K562 (cell line): Measurements from ENCODE around the gene PPHLN1. TPM values are rescaled to one million over a fixed set of nuclear protein-coding genes. Genes with fewer than 3 reads are reported as not detected.

ENCODE experiments used
- ADNP ChIP-seq: fragments of 200-800 bp; sonication (Bioruptor generic); IDR thresholded peaks from 2 replicates; pipeline ENCODE4 v1.6.1; 2016; ENCODE audit warnings: missing genetic modification characterization, missing compliant biosample characterization
- BDP1 ChIP-seq: IDR thresholded peaks from 3 replicates; pipeline ENCODE4 v1.6.1; 2011; ENCODE audit not compliant: insufficient read length, insufficient read depth
- BRD9 ChIP-seq: fragments of 450-650 bp; IDR thresholded peaks from 2 replicates; pipeline ENCODE4 v1.6.1; 2018; ENCODE audit warnings: low read depth; ENCODE audit not compliant: partially characterized antibody
- CBX3 ChIP-seq, 2 experiments: IDR thresholded peaks; 1 replicate in 1 of 2; 2 replicates in 1 of 2; pipeline ENCODE4 v1.6.1; 2012; ENCODE audit warnings: inconsistent platforms in 2 of 2, low read length in 2 of 2, borderline replicate concordance in 1 of 2, control low read depth in 1 of 2
- HNRNPK ChIP-seq: fragments of 200-400 bp; formaldehyde crosslinking; IDR thresholded peaks from one replicate; pipeline ENCODE4 v1.6.1; 2018; ENCODE audit warnings: mild to moderate bottlenecking, low read depth, low read length; ENCODE audit not compliant: poor library complexity, severe bottlenecking
- HSF4 ChIP-seq: fragments of 250-450 bp; sonication (Bioruptor Pico); IDR thresholded peaks from 2 replicates; pipeline ENCODE4 v2.1.2; 2022; ENCODE audit warnings: mild to moderate bottlenecking, moderate library complexity, borderline replicate concordance
- KDM2B ChIP-seq: fragments of 250-450 bp; sonication (Bioruptor Pico); IDR thresholded peaks from 2 replicates; pipeline ENCODE4 v1.8.0; 2021; ENCODE audit warnings: mild to moderate bottlenecking, moderate library complexity
- MECOM ChIP-seq: fragments of 250-450 bp; sonication (Bioruptor Pico); IDR thresholded peaks from 2 replicates; pipeline ENCODE4 v1.8.0; 2022; ENCODE audit warnings: inconsistent platforms
- MED1 ChIP-seq: sonication (generic); formaldehyde crosslinking; IDR thresholded peaks from 2 replicates; pipeline ENCODE4 v1.8.1; 2023; ENCODE audit warnings: missing genetic modification reagents, borderline replicate concordance
- MEF2D ChIP-seq: conservative IDR thresholded peaks from 2 replicates; pipeline ENCODE4 v1.6.1; 2016; ENCODE audit warnings: low read depth, missing genetic modification characterization, missing compliant biosample characterization
- NCOA2 ChIP-seq, 2 experiments: fragments of 450-650 bp; IDR thresholded peaks; 2 replicates each; pipeline ENCODE4 v1.6.1; 2018; ENCODE audit warnings: mild to moderate bottlenecking in 2 of 2, moderate library complexity in 1 of 2; ENCODE audit not compliant: partially characterized antibody in 2 of 2
- NR3C1 ChIP-seq: sonication (generic); formaldehyde crosslinking; IDR thresholded peaks from 2 replicates; pipeline ENCODE4 v1.8.1; 2022; ENCODE audit warnings: missing genetic modification reagents
- NUFIP1 ChIP-seq: fragments of 450-650 bp; IDR thresholded peaks from 2 replicates; pipeline ENCODE4 v1.6.1; 2018; ENCODE audit not compliant: partially characterized antibody
- SMAD1 ChIP-seq: fragments of 150-350 bp; IDR thresholded peaks from 2 replicates; pipeline ENCODE4 v1.6.1; 2014; ENCODE audit warnings: low read length, low read depth; ENCODE audit not compliant: partially characterized antibody
- SMARCA5 ChIP-seq: fragments of 450-650 bp; IDR thresholded peaks from 2 replicates; pipeline ENCODE4 v1.6.1; 2016
- TAF15 ChIP-seq: fragments of 200-400 bp; formaldehyde crosslinking; IDR thresholded peaks from 2 replicates; pipeline ENCODE4 v1.6.1; 2017; ENCODE audit warnings: mild to moderate bottlenecking, low read depth, low read length, moderate library complexity
- TSC22D4 ChIP-seq: fragments of 450-650 bp; IDR thresholded peaks from 2 replicates; pipeline ENCODE4 v1.6.1; 2016; ENCODE audit warnings: missing genetic modification characterization, missing biosample characterization, control low read depth
- XRCC5 ChIP-seq: fragments of 200-400 bp; formaldehyde crosslinking; IDR thresholded peaks from 2 replicates; pipeline ENCODE4 v1.6.1; 2017; ENCODE audit warnings: low read depth, mild to moderate bottlenecking, low read length
- ZBED1 ChIP-seq: IDR thresholded peaks from 2 replicates; pipeline ENCODE4 v1.6.1; 2014
- ZNF561 ChIP-seq: fragments of 450-650 bp; formaldehyde crosslinking; conservative IDR thresholded peaks from 2 replicates; pipeline ENCODE4 v1.4.0; 2020; ENCODE audit warnings: mild to moderate bottlenecking, moderate library complexity
- ZNF830 ChIP-seq: fragments of 250-450 bp; sonication (Bioruptor Pico); IDR thresholded peaks from 2 replicates; pipeline ENCODE4 v1.5.0; 2021; ENCODE audit warnings: mild to moderate bottlenecking
- polyA plus RNA-seq, 8 experiments: library from polyadenylated mRNA; depleted of rRNA in 4 of 8; stranded (reverse) in 5 of 8; unstranded in 3 of 8; fragments of >200 nt; fragmentation: Nextera tagmentation in 2 of 8; fragmentation: Illumina TruSeq in 1 of 8; extraction: Ambion mirVana in 2 of 8; extraction: Trizol in 1 of 8; gene quantifications; 2 replicates each; pipeline versions ENCODE4 v1.2.1 to v1.2.3, GENCODE V29; 2011 to 2014; ENCODE audit warnings: inconsistent platforms in 1 of 8, missing spikeins in 1 of 8
- total RNA-seq, 7 experiments: library from RNA; depleted of rRNA in 6 of 7; stranded (reverse); fragments of >200 nt in 6 of 7; fragmentation: Illumina TruSeq in 2 of 7; extraction: Trizol in 2 of 7; gene quantifications; 2 replicates each; pipeline versions ENCODE4 v1.2.1 to v1.2.3, GENCODE V29; 2011 to 2021; ENCODE audit warnings: low replicate concordance in 1 of 7
- TF ChIP-seq, protein P1 (sequence below): IDR thresholded peaks from 3 replicates; pipeline ENCODE4 v1.6.1; 2011; ENCODE audit warnings: borderline replicate concordance, mild to moderate bottlenecking, moderate library complexity; ENCODE audit not compliant: insufficient read length; ENCODE audit errors: extremely low read depth
- TF ChIP-seq, protein P2 (sequence below): sonication (generic); formaldehyde crosslinking; IDR thresholded peaks from 2 replicates; pipeline ENCODE4 v1.8.0; 2022; ENCODE audit warnings: missing genetic modification reagents, mild to moderate bottlenecking, borderline replicate concordance
- TF ChIP-seq, protein P3 (sequence below), 3 experiments: fragments of 200-800 bp in 1 of 3; fragments of 250-450 bp in 1 of 3; fragments of 450-650 bp in 1 of 3; sonication (Bioruptor Pico) in 1 of 3; sonication (Bioruptor generic) in 1 of 3; formaldehyde crosslinking in 1 of 3; IDR thresholded peaks; 2 replicates each; pipeline versions ENCODE4 v1.6.1 to v1.8.0; 2016 to 2022; ENCODE audit warnings: mild to moderate bottlenecking in 2 of 3, missing genetic modification characterization in 2 of 3, missing compliant biosample characterization in 1 of 3, moderate library complexity in 1 of 3

Gene PPHLN1
- total and polyA plus RNA-seq, 9 of the 15 experiments (the other 6 are each of a cell fraction or from before 2014, with no cell fraction given): 66.3 to 112 (median 93.6) TPM

DNA sequence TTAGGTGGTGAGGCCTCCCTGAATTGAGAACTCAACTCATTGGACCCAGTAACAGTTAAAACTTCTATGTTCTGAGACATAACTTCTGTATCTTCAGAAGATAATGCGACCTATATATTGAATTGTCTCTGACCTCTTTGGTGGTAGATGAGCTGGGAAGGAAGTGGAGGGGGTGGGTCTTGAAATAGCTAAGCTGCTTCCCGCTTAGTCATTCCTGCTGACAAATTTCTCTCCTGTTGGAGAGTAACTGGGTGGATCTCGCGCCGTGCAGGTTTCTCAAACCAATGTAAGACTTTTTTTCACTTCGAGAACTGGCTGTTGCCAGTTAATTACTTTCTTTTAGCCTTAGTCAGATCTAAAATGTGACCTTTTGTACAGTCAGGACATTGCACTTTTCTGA, 100.8 kb downstream of the PPHLN1 start (continued):
- TF ChIP-seq, protein P1, sequence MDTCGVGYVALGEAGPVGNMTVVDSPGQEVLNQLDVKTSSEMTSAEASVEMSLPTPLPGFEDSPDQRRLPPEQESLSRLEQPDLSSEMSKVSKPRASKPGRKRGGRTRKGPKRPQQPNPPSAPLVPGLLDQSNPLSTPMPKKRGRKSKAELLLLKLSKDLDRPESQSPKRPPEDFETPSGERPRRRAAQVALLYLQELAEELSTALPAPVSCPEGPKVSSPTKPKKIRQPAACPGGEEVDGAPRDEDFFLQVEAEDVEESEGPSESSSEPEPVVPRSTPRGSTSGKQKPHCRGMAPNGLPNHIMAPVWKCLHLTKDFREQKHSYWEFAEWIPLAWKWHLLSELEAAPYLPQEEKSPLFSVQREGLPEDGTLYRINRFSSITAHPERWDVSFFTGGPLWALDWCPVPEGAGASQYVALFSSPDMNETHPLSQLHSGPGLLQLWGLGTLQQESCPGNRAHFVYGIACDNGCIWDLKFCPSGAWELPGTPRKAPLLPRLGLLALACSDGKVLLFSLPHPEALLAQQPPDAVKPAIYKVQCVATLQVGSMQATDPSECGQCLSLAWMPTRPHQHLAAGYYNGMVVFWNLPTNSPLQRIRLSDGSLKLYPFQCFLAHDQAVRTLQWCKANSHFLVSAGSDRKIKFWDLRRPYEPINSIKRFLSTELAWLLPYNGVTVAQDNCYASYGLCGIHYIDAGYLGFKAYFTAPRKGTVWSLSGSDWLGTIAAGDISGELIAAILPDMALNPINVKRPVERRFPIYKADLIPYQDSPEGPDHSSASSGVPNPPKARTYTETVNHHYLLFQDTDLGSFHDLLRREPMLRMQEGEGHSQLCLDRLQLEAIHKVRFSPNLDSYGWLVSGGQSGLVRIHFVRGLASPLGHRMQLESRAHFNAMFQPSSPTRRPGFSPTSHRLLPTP: no peak
- no peak for TF ChIP-seq SMARCA5
- no peak for TF ChIP-seq MEF2D (tag)
- TF ChIP-seq, protein P2, sequence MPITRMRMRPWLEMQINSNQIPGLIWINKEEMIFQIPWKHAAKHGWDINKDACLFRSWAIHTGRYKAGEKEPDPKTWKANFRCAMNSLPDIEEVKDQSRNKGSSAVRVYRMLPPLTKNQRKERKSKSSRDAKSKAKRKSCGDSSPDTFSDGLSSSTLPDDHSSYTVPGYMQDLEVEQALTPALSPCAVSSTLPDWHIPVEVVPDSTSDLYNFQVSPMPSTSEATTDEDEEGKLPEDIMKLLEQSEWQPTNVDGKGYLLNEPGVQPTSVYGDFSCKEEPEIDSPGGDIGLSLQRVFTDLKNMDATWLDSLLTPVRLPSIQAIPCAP (CRISPR knock-in tag): no peak
- no peak for TF ChIP-seq XRCC5
- TF ChIP-seq CBX3 (IDR thresholded peaks at IDR 0.05; ENCODE audit: borderline replicate concordance in 1 of 2, low read length in 2 of 2): peak in 1 of 2 experiments; percentile 65; a peak in 1 of 3 replicates
- no peak for TF ChIP-seq TSC22D4 (tag)
- no peak for TF ChIP-seq ZNF830
- peak; percentile 19 for TF ChIP-seq BRD9
- TF ChIP-seq KDM2B: no peak
- TF ChIP-seq SMAD1: no peak
- TF ChIP-seq, protein P3, sequence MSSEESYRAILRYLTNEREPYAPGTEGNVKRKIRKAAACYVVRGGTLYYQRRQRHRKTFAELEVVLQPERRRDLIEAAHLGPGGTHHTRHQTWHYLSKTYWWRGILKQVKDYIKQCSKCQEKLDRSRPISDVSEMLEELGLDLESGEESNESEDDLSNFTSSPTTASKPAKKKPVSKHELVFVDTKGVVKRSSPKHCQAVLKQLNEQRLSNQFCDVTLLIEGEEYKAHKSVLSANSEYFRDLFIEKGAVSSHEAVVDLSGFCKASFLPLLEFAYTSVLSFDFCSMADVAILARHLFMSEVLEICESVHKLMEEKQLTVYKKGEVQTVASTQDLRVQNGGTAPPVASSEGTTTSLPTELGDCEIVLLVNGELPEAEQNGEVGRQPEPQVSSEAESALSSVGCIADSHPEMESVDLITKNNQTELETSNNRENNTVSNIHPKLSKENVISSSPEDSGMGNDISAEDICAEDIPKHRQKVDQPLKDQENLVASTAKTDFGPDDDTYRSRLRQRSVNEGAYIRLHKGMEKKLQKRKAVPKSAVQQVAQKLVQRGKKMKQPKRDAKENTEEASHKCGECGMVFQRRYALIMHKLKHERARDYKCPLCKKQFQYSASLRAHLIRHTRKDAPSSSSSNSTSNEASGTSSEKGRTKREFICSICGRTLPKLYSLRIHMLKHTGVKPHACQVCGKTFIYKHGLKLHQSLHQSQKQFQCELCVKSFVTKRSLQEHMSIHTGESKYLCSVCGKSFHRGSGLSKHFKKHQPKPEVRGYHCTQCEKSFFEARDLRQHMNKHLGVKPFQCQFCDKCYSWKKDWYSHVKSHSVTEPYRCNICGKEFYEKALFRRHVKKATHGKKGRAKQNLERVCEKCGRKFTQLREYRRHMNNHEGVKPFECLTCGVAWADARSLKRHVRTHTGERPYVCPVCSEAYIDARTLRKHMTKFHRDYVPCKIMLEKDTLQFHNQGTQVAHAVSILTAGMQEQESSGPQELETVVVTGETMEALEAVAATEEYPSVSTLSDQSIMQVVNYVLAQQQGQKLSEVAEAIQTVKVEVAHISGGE (CRISPR knock-in tag; IDR thresholded peaks at IDR 0.05): no peak
- TF ChIP-seq NUFIP1: no peak
- TF ChIP-seq NR3C1 (CRISPR knock-in tag): no peak
- no peak for TF ChIP-seq MED1
- TF ChIP-seq HNRNPK: no peak
- no peak for TF ChIP-seq NCOA2 (IDR thresholded peaks at IDR 0.05; ENCODE audit: partially characterized antibody in 2 of 2)
- TF ChIP-seq MECOM (CRISPR knock-in tag): 0 out of 2 replicates have a peak, but pooled peaks have one; percentile 14
- no peak for TF ChIP-seq ZNF561
- no peak for TF ChIP-seq BDP1
- TF ChIP-seq HSF4 (CRISPR knock-in tag): no peak
- TF ChIP-seq ZBED1: no peak
- TF ChIP-seq ADNP: no peak
- TF ChIP-seq TAF15: no peak
